ENCODE results near the gene ECSCR.

ECSCR gene

DNA sequence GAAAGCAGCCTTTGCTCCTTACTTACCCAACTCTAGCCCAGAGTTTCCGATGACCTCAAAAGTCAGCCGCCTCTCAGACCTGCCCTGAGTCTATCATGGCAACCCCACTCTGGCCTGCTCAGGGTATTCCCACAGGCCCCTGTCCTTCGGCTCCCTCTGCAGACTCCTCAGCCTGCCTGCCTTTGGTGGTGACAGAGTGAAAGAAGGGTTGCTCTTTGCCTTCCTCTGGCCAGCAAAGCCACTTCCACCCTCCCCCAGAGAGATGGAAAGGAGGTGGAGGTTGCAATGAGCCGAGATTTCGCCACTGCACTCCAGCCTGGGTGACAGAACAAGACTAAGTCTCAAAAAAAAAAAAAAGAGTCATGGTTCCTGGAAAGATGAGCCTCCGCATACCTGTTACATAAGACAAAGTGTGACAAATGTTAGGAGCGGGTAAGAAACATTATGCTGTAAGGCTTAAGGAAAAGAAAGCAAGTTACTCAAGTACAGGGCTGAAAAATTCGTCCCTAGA lies 5.9 kb upstream of the ECSCR start:
- H3K4me3 ChIP-seq (ENCODE audit: low read length) = no peak overlapping the region
- TF ChIP-seq, protein P1, sequence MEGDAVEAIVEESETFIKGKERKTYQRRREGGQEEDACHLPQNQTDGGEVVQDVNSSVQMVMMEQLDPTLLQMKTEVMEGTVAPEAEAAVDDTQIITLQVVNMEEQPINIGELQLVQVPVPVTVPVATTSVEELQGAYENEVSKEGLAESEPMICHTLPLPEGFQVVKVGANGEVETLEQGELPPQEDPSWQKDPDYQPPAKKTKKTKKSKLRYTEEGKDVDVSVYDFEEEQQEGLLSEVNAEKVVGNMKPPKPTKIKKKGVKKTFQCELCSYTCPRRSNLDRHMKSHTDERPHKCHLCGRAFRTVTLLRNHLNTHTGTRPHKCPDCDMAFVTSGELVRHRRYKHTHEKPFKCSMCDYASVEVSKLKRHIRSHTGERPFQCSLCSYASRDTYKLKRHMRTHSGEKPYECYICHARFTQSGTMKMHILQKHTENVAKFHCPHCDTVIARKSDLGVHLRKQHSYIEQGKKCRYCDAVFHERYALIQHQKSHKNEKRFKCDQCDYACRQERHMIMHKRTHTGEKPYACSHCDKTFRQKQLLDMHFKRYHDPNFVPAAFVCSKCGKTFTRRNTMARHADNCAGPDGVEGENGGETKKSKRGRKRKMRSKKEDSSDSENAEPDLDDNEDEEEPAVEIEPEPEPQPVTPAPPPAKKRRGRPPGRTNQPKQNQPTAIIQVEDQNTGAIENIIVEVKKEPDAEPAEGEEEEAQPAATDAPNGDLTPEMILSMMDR (conservative IDR thresholded peaks at IDR 0.05; ENCODE audit: low read length) = no peak; the same call in 1 of the 2 replicates
- peak; percentile 27 for DNase-seq (ENCODE audit: low read depth)

GRCh38 chr5:139461698-139462097 lies 845 bp downstream of the ECSCR start:
- H3K4me3 ChIP-seq (ENCODE audit: low read length) = no peak overlapping the region
- TF ChIP-seq, protein P1 (conservative IDR thresholded peaks at IDR 0.05; ENCODE audit: low read length) = no peak
- peak; percentile 49 for DNase-seq (ENCODE audit: low read depth)

DNA sequence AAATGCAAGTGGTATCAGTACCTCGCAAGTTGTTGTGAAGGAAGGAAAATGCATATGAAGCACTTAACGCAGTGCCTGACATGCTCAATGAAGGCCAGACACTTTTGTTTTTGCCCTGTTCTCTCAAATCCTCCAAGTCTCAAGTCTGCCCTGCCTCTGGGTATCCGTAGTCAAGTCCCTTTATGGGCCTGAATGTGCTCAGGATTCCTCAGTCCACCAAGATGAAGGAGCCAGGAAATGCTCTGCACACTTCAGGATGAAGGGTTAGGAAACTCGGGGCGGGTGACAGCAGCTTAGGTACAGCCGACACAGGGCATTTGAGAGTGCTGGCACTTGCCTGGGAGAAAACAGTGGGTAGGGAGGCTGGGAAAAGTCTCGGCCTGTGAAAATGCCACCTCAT lies 1.4 kb downstream of the ECSCR start:
- no peak for DNase-seq (ENCODE audit: low read depth)

DNA sequence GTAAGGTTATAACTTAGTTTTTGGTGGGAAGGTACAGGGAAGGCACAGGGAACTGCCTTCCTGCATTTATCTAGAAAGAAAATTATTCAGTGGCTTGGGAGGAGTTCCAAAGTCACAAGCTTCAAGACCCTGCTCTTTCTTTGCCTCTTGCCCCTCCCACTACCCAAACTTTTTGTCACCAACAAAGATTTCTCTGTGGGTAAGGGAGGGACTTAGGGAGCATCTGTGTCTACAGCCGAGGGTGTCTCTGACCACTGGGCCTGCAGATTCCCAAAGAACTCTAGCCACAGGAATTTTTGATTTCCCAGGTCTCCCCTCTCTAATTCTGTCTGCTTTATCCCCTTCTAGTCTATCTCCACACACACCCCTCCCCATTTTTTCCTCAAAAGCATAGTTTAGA lies 2.1 kb downstream of the ECSCR start:
- TF ChIP-seq, protein P1 (conservative IDR thresholded peaks at IDR 0.05; ENCODE audit: low read length) = no peak
- H3K4me3 ChIP-seq (ENCODE audit: low read length) = no peak overlapping the region
- DNase-seq (ENCODE audit: low read depth) = peak; percentile 44

More for the DNA sequence above, 1.4 kb downstream of the ECSCR start:
- no peak overlapping the region for H3K4me3 ChIP-seq (ENCODE audit: low read length)
- TF ChIP-seq, protein P1 (conservative IDR thresholded peaks at IDR 0.05; ENCODE audit: low read length) = no peak

DNA sequence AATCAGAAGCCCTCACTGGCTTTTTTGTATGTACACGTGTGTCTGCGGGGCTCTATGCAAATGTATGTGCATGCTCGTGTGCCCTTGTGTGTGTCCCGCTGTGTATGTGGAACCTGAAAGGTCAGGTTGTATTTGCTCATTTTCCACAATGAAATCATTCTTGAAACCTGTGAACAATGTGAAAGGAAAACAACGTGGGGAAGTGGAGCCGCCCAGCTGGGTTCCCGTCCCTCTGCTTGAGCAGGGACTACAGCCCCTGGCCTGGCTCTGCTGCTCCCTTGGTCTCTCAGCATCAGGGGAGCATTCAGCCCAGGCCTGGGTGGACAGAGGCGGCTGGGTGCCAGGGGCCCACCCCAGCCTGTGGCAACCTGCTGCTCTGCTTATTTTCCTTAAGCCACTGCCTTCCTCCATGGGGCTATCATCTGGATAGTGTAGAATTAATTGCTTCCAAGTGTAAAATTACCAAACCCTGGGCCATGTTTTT lies 3.0 kb downstream of the ECSCR start:
- TF ChIP-seq, protein P1 (conservative IDR thresholded peaks at IDR 0.05; ENCODE audit: low read length) = no peak
- no peak for DNase-seq (ENCODE audit: low read depth)
- no peak overlapping the region for H3K4me3 ChIP-seq (ENCODE audit: low read length)

DNA sequence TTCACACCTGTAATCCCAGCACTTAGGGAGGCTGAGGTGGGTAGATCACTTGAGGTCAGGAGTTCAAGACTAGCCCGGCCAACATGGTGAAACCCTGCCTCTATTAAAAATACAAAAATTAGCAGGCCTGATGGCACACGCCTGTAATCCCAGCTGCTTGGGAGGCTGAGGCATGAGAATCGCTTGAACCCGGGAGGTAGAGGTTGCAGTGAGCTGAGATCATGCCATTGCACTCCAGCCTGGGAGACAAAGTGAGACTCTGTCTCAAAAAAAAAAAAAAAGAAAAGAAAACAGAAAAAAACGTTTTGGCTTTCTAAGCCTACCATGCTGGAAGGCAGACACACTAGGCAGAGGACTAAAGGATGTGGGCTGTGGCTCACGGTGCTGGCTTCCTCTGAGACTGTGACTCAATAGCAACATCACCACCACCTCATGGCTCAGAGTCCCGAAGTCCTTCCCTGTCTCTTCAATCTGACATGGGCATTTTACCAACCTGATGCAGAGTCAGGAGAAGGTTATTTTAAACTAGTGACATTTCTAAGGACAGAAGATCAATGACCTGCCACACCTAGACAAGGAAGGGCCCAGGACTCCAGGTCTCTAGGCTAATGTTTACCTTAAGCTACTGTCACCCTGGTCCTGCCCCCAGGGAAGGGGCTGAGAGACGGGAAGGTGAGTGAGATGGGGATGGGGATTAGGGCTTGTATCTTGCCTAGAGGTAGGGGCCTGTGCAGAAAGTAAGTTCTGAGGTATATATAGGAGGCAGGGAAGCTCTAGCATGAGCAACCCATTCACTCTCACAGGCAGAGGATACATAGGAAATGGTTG lies 3.7 kb downstream of the ECSCR start:
- peak; percentile 82 for DNase-seq (ENCODE audit: low read depth)
- TF ChIP-seq, protein P1 (conservative IDR thresholded peaks at IDR 0.05; ENCODE audit: low read length) = no peak
- H3K4me3 ChIP-seq (ENCODE audit: low read length) = no peak overlapping the region
